Uterus (tissue), 4 donors: ENCODE data around the gene NLK. TPM values are rescaled to one million over a fixed set of nuclear protein-coding genes. Genes with fewer than 3 reads are reported as not detected.

Experiments
- DNase-seq, 2 donors: peaks; one replicate each; pipeline ENCODE4 v3.0.0-alpha.2; 2019 to 2020
- H3K27ac ChIP-seq, 2 donors: fragments of 200-600 bp; sonication (generic); 1 replicate in 1 of 2; 2 replicates in 1 of 2; pipeline ENCODE4 v1.5.1; 2016 to 2018
- H3K27me3 ChIP-seq, 2 donors: fragments of 200-600 bp; sonication (generic); one replicate each; pipeline ENCODE4 v1.5.1; 2018 to 2019; ENCODE audit warnings: control low read depth in 1 of 2
- H3K36me3 ChIP-seq, 2 donors: fragments of 200-600 bp; sonication (generic); one replicate each; pipeline ENCODE4 v1.5.1; 2019; ENCODE audit warnings: control low read depth in 1 of 2
- H3K4me1 ChIP-seq, 2 donors: fragments of 200-600 bp; sonication (generic); one replicate each; pipeline ENCODE4 v1.5.1; 2018 to 2019; ENCODE audit warnings: control low read depth in 1 of 2
- H3K4me3 ChIP-seq, 2 donors: fragments of 200-600 bp; sonication (generic); 1 replicate in 1 of 2; 2 replicates in 1 of 2; pipeline ENCODE4 v1.5.1; 2018 to 2019; ENCODE audit warnings: mild to moderate bottlenecking in 1 of 2
- H3K9me3 ChIP-seq, 2 donors: fragments of 200-600 bp; sonication (generic); one replicate each; pipeline ENCODE4 v1.5.1; 2019; ENCODE audit warnings: control low read depth in 1 of 2
- CTCF ChIP-seq, 4 experiments: fragments of 200-600 bp in 2 of 4; fragments of 450-650 bp in 2 of 4; sonication (generic) in 2 of 4; IDR thresholded peaks; one replicate each; pipeline ENCODE4 v1.5.1; 2016 to 2019; ENCODE audit warnings: antibody characterized with exemption in 4 of 4, mild to moderate bottlenecking in 2 of 4, moderate library complexity in 1 of 4
- POLR2A ChIP-seq, 2 donors: fragments of 450-650 bp; IDR thresholded peaks; one replicate each; pipeline ENCODE4 v1.6.1; 2016; ENCODE audit warnings: antibody characterized with exemption in 2 of 2, mild to moderate bottlenecking in 1 of 2, moderate library complexity in 1 of 2
- intact Hi-C: fragments of 100-400 bp; cut with DNase I; formaldehyde crosslinking; loops from one replicate; pipeline ENCODE4 v1.15.1; 2023; ENCODE audit warnings: low total_unique reads
- total RNA-seq, 4 donors: library from RNA; depleted of rRNA in 3 of 4; stranded (reverse); fragments of >200 nt in 3 of 4; gene quantifications; one replicate each; pipeline versions ENCODE4 v1.1.0 to v1.2.4, GENCODE V29; 2014 to 2023
- donor health status: DM: yes; HTN: yes; CAD: no.

NLK gene
- total RNA-seq, 4 donors from 2014 or later, result 7.7 to 36.8 (median 23.4) TPM

- no peaks in the 10 kb centered on the region for H3K4me1 ChIP-seq
- no peak overlapping the region for H3K4me3 ChIP-seq
- DNase-seq, result no peak
- TF ChIP-seq POLR2A (IDR thresholded peaks at IDR 0.05) (no peak), CTCF (IDR thresholded peaks at IDR 0.05) (no peak)
- intact Hi-C loops, result no loop called here
- no peaks in the 10 kb centered on the region for H3K9me3 ChIP-seq
- no peaks in the 10 kb centered on the region for H3K27me3 ChIP-seq
- no peaks in the 10 kb centered on the region for H3K36me3 ChIP-seq
- H3K27ac ChIP-seq, result no peak overlapping the region
These were observed 89.1 kb downstream of the NLK start for GRCh38 chr17:28131599-28131998.

- intact Hi-C loops, result no loop called here
- Histone ChIP-seq H3K36me3 (no peaks in the 10 kb centered on the region), H3K27ac (no peak overlapping the region), H3K27me3 (no peaks in the 10 kb centered on the region), H3K9me3 (no peaks in the 10 kb centered on the region), H3K4me1 (no peaks in the 10 kb centered on the region), H3K4me3 (no peak overlapping the region)
- DNase-seq, result no peak
- TF ChIP-seq POLR2A (IDR thresholded peaks at IDR 0.05) (no peak), CTCF (IDR thresholded peaks at IDR 0.05) (no peak)
These were observed 91.1 kb downstream of the NLK start for GRCh38 chr17:28133562-28133970.

DNA sequence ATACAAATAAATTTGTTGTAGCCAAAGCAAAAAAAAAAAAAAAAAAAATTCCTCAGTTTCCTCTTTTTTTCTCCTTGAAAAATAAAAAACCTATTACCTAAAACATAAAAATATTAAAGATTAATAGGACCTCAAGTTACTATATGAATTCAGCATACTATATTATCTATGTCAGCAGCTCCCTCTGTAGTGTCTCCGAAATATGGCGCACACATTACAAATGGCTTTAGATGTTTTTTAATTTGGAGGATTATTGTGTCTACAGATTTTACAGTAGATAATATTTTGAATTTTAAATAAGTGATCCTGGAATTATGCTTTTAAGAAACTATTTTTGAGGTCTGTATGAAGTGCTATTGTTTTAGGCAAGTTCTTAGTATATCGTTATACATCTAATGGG is 94.4 kb downstream of the NLK start:
- intact Hi-C loops, result no loop called here
- TF ChIP-seq POLR2A (IDR thresholded peaks at IDR 0.05) (no peak), CTCF (IDR thresholded peaks at IDR 0.05) (no peak)

DNA sequence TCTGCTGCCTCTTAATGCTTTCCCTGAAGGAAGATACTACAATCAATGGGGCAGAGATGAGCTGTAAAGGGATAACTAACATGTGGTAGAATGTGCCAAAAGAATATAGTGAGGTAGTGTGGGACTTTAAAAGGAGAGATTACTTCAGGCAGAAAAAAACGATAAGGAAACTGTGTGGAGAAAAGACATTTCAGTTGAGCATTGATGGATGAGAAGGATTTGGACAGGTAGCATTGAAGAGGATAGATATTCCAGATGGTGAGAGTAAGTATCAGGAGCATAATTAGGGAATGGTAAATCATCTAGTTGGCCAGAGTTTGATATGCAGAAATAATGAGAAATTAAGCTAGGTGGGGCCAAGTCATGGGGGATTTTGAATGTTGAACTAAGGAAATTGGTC is 97.3 kb downstream of the NLK start:
- Histone ChIP-seq H3K36me3 (no peaks in the 10 kb centered on the region), H3K27ac (no peak overlapping the region), H3K4me1 (no peaks in the 10 kb centered on the region), H3K9me3 (no peaks in the 10 kb centered on the region), H3K4me3 (no peak overlapping the region), H3K27me3 (no peaks in the 10 kb centered on the region)
- DNase-seq, result no peak
- TF ChIP-seq POLR2A (IDR thresholded peaks at IDR 0.05) (no peak), CTCF (IDR thresholded peaks at IDR 0.05) (no peak)
- intact Hi-C loops, result no loop called here

More for the DNA sequence above, 94.4 kb downstream of the NLK start:
- H3K27me3 ChIP-seq, result no peaks in the 10 kb centered on the region
- no peaks in the 10 kb centered on the region for H3K36me3 ChIP-seq
- no peaks in the 10 kb centered on the region for H3K4me1 ChIP-seq
- no peak for DNase-seq
- H3K4me3 ChIP-seq, result no peak overlapping the region
- no peak overlapping the region for H3K27ac ChIP-seq
- H3K9me3 ChIP-seq, result no peaks in the 10 kb centered on the region

DNA sequence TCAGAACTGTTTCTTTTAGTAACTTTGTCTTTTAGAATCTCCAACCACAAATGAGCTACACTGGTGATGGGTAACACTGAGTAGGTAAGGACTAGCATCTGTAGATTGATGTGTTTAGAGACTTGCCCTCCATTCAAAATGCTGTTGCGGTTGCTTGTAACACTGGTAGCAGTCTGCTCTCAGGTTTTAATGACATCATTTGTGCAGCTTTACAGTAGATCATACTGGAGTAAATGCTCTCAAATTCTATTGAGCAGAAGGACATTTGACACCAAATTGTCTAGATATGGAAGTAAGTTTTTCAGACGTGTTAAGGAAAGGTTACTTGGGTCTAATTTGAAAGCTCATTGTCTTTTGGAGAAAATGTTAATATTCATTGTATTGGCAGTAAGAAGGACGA is 98.8 kb downstream of the NLK start:
- Histone ChIP-seq H3K4me1 (no peaks in the 10 kb centered on the region), H3K27ac (no peak overlapping the region), H3K4me3 (no peak overlapping the region), H3K27me3 (no peaks in the 10 kb centered on the region), H3K36me3 (no peaks in the 10 kb centered on the region), H3K9me3 (no peaks in the 10 kb centered on the region)
- TF ChIP-seq POLR2A (IDR thresholded peaks at IDR 0.05), result no peak
- TF ChIP-seq CTCF (IDR thresholded peaks at IDR 0.05), result no peak
- no peak for DNase-seq
- intact Hi-C loops, result no loop called here
